Measurements from ENCODE around the gene DPP7.

DPP7 gene

GRCh38 chr9:137117269-137117731 is 2.8 kb upstream of the DPP7 start:
- H3K9me3 ChIP-seq (ENCODE audit: control insufficient read depth, low read length) = no peaks in the 10 kb centered on the region
- H3K36me3 ChIP-seq (ENCODE audit: control insufficient read depth, insufficient read depth, low read length) = no peaks in the 10 kb centered on the region
- WGBS, 2 experiments = 88 to 90% methylated on average over 14 to 15 of the region's 15 CpGs
- no peak overlapping the region for H3K4me3 ChIP-seq (ENCODE audit: insufficient read depth, low read depth, low read length)
- H3K27ac ChIP-seq (ENCODE audit: insufficient read depth, low read depth, low read length, poor library complexity, severe bottlenecking) = no peak overlapping the region
- H3K27me3 ChIP-seq (ENCODE audit: control insufficient read depth, insufficient read depth, low read length, poor library complexity, severe bottlenecking) = peaks cover 37% of the 10 kb centered on the region
- no peaks in the 10 kb centered on the region for H3K4me1 ChIP-seq (ENCODE audit: control insufficient read depth, insufficient read depth, low read length)

- Histone ChIP-seq H3K27ac (ENCODE audit: insufficient read depth, low read depth, low read length, poor library complexity, severe bottlenecking) (no peak overlapping the region), H3K9me3 (ENCODE audit: control insufficient read depth, low read length) (no peaks in the 10 kb centered on the region), H3K27me3 (ENCODE audit: control insufficient read depth, insufficient read depth, low read length, poor library complexity, severe bottlenecking) (peaks cover 37% of the 10 kb centered on the region), H3K4me1 (ENCODE audit: control insufficient read depth, insufficient read depth, low read length) (no peaks in the 10 kb centered on the region), H3K4me3 (ENCODE audit: insufficient read depth, low read depth, low read length) (no peak overlapping the region), H3K36me3 (ENCODE audit: control insufficient read depth, insufficient read depth, low read length) (no peaks in the 10 kb centered on the region)
- WGBS, 2 experiments = 89 to 91% methylated on average over 17 of the region's 17 CpGs
These were observed 2.2 kb upstream of the DPP7 start for GRCh38 chr9:137116728-137117127.

GRCh38 chr9:137116027-137116507 is 1.5 kb upstream of the DPP7 start:
- H3K36me3 ChIP-seq (ENCODE audit: control insufficient read depth, insufficient read depth, low read length) = no peaks in the 10 kb centered on the region
- WGBS, 2 experiments = 70 to 76% methylated on average over 6 of the region's 6 CpGs

GRCh38 chr9:137115394-137116026 is 977 bp upstream of the DPP7 start:
- H3K4me3 ChIP-seq (ENCODE audit: insufficient read depth, low read depth, low read length) = no peak overlapping the region
- peaks cover 37% of the 10 kb centered on the region for H3K27me3 ChIP-seq (ENCODE audit: control insufficient read depth, insufficient read depth, low read length, poor library complexity, severe bottlenecking)
- WGBS, 2 experiments = 86 to 87% methylated on average over 21 of the region's 21 CpGs
- no peaks in the 10 kb centered on the region for H3K9me3 ChIP-seq (ENCODE audit: control insufficient read depth, low read length)
- no peak overlapping the region for H3K27ac ChIP-seq (ENCODE audit: insufficient read depth, low read depth, low read length, poor library complexity, severe bottlenecking)
- H3K4me1 ChIP-seq (ENCODE audit: control insufficient read depth, insufficient read depth, low read length) = no peaks in the 10 kb centered on the region
- no peaks in the 10 kb centered on the region for H3K36me3 ChIP-seq (ENCODE audit: control insufficient read depth, insufficient read depth, low read length)

More at GRCh38 chr9:137116027-137116507, 1.5 kb upstream of the DPP7 start:
- H3K9me3 ChIP-seq (ENCODE audit: control insufficient read depth, low read length) = no peaks in the 10 kb centered on the region
- H3K27ac ChIP-seq (ENCODE audit: insufficient read depth, low read depth, low read length, poor library complexity, severe bottlenecking) = no peak overlapping the region
- no peaks in the 10 kb centered on the region for H3K4me1 ChIP-seq (ENCODE audit: control insufficient read depth, insufficient read depth, low read length)
- peaks cover 37% of the 10 kb centered on the region for H3K27me3 ChIP-seq (ENCODE audit: control insufficient read depth, insufficient read depth, low read length, poor library complexity, severe bottlenecking)
- no peak overlapping the region for H3K4me3 ChIP-seq (ENCODE audit: insufficient read depth, low read depth, low read length)

GRCh38 chr9:137114220-137114612 is 317 bp downstream of the DPP7 start:
- Histone ChIP-seq H3K27ac (ENCODE audit: insufficient read depth, low read depth, low read length, poor library complexity, severe bottlenecking) (no peak overlapping the region), H3K9me3 (ENCODE audit: control insufficient read depth, low read length) (no peaks in the 10 kb centered on the region), H3K27me3 (ENCODE audit: control insufficient read depth, insufficient read depth, low read length, poor library complexity, severe bottlenecking) (peaks cover 37% of the 10 kb centered on the region), H3K4me3 (ENCODE audit: insufficient read depth, low read depth, low read length) (peak overlapping the region; percentile 39), H3K4me1 (ENCODE audit: control insufficient read depth, insufficient read depth, low read length) (no peaks in the 10 kb centered on the region), H3K36me3 (ENCODE audit: control insufficient read depth, insufficient read depth, low read length) (no peaks in the 10 kb centered on the region)
- 10 to 19% methylated on average over 45 of the region's 45 CpGs for WGBS, 2 experiments

GRCh38 chr9:137113385-137114159 is 961 bp downstream of the DPP7 start:
- H3K4me3 ChIP-seq (ENCODE audit: insufficient read depth, low read depth, low read length) = no peak overlapping the region
- H3K9me3 ChIP-seq (ENCODE audit: control insufficient read depth, low read length) = no peaks in the 10 kb centered on the region
- H3K27me3 ChIP-seq (ENCODE audit: control insufficient read depth, insufficient read depth, low read length, poor library complexity, severe bottlenecking) = peaks cover 37% of the 10 kb centered on the region
- H3K36me3 ChIP-seq (ENCODE audit: control insufficient read depth, insufficient read depth, low read length) = no peaks in the 10 kb centered on the region
- H3K4me1 ChIP-seq (ENCODE audit: control insufficient read depth, insufficient read depth, low read length) = no peaks in the 10 kb centered on the region
- H3K27ac ChIP-seq (ENCODE audit: insufficient read depth, low read depth, low read length, poor library complexity, severe bottlenecking) = no peak overlapping the region
- 66 to 68% methylated on average over 66 of the region's 66 CpGs for WGBS, 2 experiments

- no peak overlapping the region for H3K27ac ChIP-seq (ENCODE audit: insufficient read depth, low read depth, low read length, poor library complexity, severe bottlenecking)
- H3K27me3 ChIP-seq (ENCODE audit: control insufficient read depth, insufficient read depth, low read length, poor library complexity, severe bottlenecking) = peaks cover 37% of the 10 kb centered on the region
- H3K36me3 ChIP-seq (ENCODE audit: control insufficient read depth, insufficient read depth, low read length) = no peaks in the 10 kb centered on the region
- 91 to 92% methylated on average over 42 of the region's 42 CpGs for WGBS, 2 experiments
- no peaks in the 10 kb centered on the region for H3K9me3 ChIP-seq (ENCODE audit: control insufficient read depth, low read length)
- H3K4me1 ChIP-seq (ENCODE audit: control insufficient read depth, insufficient read depth, low read length) = no peaks in the 10 kb centered on the region
- H3K4me3 ChIP-seq (ENCODE audit: insufficient read depth, low read depth, low read length) = no peak overlapping the region
These were observed 1.8 kb downstream of the DPP7 start for GRCh38 chr9:137112564-137113384.

- no peak overlapping the region for H3K4me3 ChIP-seq (ENCODE audit: insufficient read depth, low read depth, low read length)
- no peaks in the 10 kb centered on the region for H3K4me1 ChIP-seq (ENCODE audit: control insufficient read depth, insufficient read depth, low read length)
- H3K36me3 ChIP-seq (ENCODE audit: control insufficient read depth, insufficient read depth, low read length) = no peaks in the 10 kb centered on the region
- no peaks in the 10 kb centered on the region for H3K9me3 ChIP-seq (ENCODE audit: control insufficient read depth, low read length)
- WGBS, 2 experiments = 87 to 88% methylated on average over 35 of the region's 35 CpGs
- H3K27ac ChIP-seq (ENCODE audit: insufficient read depth, low read depth, low read length, poor library complexity, severe bottlenecking) = no peak overlapping the region
- H3K27me3 ChIP-seq (ENCODE audit: control insufficient read depth, insufficient read depth, low read length, poor library complexity, severe bottlenecking) = peaks cover 37% of the 10 kb centered on the region
These were observed 2.6 kb downstream of the DPP7 start for GRCh38 chr9:137111788-137112563.

- H3K36me3 ChIP-seq (ENCODE audit: control insufficient read depth, insufficient read depth, low read length) = no peaks in the 10 kb centered on the region
- H3K4me1 ChIP-seq (ENCODE audit: control insufficient read depth, insufficient read depth, low read length) = no peaks in the 10 kb centered on the region
- no peak overlapping the region for H3K4me3 ChIP-seq (ENCODE audit: insufficient read depth, low read depth, low read length)
- no peak overlapping the region for H3K27ac ChIP-seq (ENCODE audit: insufficient read depth, low read depth, low read length, poor library complexity, severe bottlenecking)
- 86 to 88% methylated on average over 28 of the region's 28 CpGs for WGBS, 2 experiments
- no peaks in the 10 kb centered on the region for H3K9me3 ChIP-seq (ENCODE audit: control insufficient read depth, low read length)
- peaks cover 34% of the 10 kb centered on the region for H3K27me3 ChIP-seq (ENCODE audit: control insufficient read depth, insufficient read depth, low read length, poor library complexity, severe bottlenecking)
These were observed 3.4 kb downstream of the DPP7 start for GRCh38 chr9:137110911-137111787.
